Stimulated activated CD4-positive, alpha-beta T cell treated with anti-CD3 and anti-CD28 coated beads, Interleukin-1b, Interleukin-23, amount 100 ng/mL, for 48 hours (primary cell): ENCODE measurements around the gene TTC3.
"Not testable (repeated sequence)": the region's sequence is repeated elsewhere in the genome, so short reads cannot be mapped to it uniquely, and the experiment has no call there.

Experiments
- DNase-seq: peaks from one replicate; pipeline ENCODE4 v3.0.0-alpha.2; 2020

Gene TTC3

DNA sequence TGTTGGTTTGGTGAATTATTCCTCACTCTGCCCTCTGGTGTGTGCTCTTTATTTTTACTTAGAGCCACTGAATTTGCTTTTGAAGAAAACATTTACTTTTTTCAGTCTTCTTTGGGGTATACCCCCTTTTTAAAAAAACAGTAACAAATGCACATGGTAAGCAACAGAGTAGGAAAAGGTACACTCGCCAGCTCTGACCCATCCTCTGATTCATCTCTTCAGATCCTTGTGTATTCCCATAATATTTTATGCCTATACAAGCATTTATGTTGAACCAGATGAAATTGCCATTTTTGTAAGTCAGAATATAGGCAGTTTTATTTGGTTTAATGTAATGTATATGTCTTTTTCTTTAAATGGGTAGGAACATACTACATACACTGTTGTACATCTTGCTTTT is 28.3 kb downstream of the TTC3 start:
- no peak for DNase-seq

DNA sequence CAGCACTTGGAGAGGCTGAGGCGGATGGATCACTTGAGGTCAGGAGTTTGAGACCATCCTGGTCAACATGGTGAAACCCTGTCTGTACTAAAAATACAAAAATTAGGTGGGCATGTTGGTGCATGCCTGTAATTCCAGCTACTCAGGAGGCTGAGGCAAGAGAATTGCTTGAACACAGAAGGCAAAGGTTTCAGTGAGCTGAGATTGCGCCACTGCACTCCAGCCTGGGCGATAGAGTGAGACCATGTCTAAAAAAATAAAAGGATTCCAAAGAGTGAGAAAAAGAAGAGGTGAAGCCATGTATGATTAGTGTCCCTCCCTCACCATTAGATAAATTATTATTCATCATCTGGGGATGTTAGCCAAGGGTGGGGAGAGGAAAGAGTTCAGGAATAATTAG is 29.7 kb downstream of the TTC3 start:
- DNase-seq = not testable (repeated sequence)

DNA sequence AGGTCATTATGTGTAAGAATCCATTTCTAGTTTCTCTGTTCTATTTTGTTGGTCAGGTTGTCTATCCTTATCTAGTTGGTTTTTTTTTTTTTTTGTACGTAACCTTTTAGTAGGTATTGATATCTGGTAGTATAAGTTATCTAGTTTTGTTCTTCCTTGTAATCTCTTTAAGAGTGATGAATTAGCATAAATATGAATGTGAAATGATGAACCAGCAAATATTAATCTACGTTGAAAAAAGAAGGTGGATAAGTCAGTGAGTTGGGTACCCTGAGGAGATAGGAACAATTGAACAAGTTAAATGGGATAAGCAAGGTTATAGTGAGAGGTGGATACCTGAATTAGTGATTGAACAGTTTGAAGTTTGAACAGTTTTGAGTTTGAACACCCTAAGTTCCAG is 33.9 kb downstream of the TTC3 start:
- DNase-seq = no peak

DNA sequence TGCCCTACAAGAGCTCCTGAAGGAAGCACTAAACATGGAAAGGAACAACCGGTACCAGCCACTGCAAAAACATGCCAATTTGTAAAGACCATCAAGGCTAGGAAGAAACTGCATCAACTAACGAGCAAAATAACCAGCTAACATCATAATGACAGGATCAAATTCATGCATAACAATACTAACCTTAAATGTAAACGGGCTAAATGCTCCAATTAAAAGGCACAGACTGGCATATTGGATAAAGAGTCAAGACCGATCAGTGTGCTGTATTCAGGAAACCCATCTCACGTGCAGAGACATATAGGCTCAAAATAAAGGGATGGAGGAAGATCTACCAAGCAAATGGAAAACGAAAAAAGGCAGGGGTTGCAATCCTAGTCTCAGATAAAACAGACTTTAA is 38.0 kb downstream of the TTC3 start:
- not testable (repeated sequence) for DNase-seq

DNA sequence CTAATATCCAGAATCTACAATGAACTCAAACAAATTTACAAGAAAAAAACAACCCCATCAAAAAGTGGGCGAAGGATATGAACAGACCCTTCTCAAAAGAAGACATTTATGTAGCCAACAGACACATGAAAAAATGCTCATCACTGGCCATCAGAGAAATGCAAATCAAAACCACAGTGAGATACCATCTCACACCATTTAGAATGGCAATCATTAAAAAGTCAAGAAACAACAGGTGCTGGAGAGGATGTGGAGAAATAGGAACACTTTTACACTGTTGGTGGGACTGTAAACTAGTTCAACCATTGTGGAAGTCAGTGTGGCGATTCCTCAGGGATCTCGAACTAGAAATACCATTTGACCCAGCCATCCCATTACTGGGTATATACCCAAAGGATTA is 41.2 kb downstream of the TTC3 start:
- DNase-seq = not testable (repeated sequence)

DNA sequence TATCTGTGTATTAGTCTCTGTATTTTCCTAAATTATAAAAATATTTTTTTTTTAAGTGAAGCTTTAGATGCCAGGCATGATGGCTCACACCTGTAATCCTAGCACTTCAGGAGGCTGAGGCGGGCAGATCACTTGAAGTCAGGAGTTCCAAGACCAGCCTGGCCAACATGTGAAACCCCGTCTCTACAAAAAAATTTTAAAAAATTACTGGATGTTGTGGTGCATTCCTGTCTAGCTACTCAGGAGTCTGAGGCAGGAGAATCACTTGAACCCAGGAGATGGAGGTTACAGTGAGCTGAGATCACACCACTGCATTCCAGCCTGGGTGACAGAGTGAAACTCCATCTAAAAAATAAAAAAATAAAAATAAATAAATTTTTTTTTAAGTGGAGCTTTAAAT is 43.4 kb downstream of the TTC3 start:
- not testable (repeated sequence) for DNase-seq

DNA sequence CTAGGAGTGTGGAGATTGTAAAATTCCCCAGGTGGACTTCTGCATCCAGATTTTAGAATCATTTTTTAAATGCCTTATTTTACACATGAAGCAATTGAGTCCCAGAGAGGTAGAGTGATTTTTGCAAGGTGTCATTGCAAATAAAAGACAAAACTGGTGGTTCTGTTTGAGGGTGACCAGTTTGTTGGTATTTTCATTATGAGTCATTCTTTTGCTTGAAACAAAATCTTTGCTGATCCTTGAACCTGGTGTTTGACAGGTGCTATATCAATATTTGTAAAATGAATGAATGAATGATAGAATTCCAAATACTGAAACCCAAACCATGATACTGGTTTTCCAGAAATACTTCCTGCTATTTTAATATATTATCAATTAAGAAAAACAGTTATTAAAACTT is 44.1 kb downstream of the TTC3 start:
- no peak for DNase-seq

DNA sequence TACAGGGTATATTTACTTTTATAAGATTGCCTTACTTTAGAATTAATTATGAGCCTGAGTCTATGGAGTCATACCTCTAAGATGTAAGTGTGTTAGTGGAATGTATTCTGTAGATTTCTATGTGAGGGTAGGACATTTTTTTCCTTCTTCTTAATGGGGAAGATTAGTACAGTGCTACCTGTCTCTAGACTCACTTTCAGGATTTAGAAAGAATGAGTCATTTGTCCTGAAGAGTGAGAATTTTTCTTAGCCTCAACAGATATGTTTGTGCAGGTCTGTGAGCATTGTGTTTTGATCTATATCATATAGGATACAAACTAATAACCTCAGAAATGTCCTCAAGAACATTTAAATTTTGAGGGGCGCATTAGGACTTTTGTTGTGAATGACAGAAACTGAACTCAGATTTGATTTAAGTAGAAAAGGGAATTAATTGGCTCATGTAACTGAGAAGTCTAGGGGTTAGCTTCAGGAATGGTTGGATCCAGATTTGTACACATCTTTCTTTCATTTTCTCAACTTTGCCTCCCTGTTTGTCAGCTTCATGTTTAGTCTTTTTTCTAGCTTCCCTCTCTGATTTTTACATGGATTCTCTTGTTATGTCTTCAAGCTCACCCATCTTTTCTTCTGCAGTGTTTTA is 45.3 kb downstream of the TTC3 start:
- DNase-seq = no peak

DNA sequence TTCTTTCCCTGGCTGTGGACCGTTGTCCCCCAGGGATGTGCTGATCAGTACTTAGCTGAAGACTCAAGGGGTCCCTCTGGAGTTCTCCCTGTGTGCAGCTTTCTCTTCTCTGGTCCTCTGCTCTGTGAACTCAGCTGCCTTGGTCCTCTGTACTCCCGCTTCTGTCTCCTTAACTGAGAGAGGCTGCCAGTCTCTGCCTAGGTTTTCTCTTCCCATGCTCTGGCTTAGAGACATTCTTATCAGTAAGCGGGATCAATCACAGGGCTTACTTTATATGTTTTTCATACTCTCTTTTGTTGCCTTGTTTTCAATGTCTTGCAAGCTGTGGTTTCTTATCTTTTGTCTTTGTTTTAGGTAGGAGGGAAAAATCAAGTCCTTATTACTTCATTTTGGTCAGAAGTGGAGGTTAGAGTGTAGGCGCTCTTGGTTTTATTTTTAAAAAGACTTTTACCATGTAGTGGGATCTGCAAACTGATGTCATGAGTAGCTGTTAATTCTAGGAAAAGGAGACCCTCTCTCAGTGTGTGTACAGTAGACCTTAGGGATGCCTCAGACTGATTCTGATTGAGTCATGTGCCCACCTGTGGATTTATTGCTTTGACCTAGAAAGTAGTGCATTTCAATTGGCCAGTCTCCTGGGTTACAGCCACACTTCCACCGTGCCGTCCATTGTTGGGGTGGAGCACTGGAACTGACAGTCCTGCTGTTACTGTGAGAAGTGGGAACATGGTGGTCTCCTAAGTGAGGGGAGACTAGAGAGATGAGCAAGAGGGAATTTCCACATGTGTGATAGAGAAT is 46.6 kb downstream of the TTC3 start:
- no peak for DNase-seq

DNA sequence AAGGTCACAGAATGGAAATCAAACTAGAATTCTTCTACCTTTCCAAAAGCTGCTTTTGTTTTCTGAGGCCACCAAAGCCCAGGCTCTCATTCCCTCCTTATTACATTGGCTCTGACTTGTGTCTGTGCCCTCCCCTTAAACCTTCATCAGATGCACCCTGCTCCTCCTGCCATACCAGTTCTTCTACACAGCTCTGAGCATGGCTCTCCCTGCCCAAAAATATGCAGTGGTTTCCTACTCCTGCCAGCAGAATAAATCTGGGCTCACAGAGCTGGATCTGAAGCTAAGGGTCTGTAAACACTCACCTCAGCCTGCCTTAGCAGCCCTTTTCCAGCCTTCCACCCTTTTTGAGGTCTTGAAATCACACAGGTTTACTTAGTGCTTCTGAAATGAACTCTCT is 55.0 kb downstream of the TTC3 start:
- DNase-seq = no peak

DNA sequence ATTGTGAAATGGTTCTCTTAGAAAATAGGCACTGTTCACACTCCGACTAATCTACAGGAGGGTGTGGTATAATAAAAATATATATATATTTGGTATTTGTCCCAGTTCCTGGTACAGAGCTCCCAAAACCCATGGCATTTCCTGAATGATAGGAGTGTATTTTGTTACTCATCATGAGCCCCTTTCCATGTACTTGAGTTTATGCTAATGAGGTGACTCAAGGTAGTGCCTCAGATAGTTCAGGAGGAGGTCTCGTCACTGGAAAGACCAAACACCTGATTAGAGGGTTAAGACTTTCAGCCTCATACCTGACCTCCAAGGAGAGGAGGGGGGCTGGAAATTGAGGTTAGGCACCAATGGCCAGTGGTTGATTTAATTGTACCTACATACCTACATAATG is 57.9 kb downstream of the TTC3 start:
- DNase-seq = no peak

DNA sequence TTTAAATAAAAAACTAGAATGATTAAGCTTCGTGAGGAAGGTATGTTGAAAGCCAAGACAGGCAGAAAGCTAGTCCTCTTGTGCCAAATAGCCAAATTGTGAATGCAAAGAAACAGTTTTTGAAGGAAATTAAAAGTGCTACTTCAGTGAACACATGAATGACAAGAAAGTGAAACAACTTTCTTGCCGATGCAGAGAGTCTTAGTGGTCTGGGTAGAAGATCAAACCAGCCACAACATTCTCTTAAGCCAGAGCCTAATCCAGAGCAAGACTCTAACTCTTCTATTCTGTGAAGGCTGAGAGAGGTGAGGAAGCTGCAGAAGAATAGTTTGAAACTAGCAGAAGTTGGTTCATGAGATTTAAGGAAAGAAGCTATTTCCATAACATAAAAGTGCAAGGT is 63.2 kb downstream of the TTC3 start:
- DNase-seq = no peak

DNA sequence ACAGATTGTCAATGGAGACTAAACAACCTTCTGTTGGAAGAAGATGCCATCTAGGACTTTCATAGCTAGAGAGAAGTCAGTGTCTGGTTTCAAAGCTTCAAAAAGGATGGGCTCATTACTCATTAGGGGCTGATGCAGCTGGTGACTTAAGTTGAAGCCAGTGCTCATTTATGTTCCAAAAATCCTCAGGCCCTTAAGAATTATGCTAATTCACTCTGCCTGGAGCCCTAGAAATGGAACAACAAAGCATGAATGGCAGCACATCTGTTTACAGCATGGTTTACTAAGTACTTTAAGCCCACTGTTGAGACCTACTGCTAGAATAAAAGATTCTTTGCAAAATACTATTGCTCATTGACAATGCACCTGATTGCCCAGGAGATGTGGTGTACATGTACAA is 63.7 kb downstream of the TTC3 start:
- DNase-seq = no peak

DNA sequence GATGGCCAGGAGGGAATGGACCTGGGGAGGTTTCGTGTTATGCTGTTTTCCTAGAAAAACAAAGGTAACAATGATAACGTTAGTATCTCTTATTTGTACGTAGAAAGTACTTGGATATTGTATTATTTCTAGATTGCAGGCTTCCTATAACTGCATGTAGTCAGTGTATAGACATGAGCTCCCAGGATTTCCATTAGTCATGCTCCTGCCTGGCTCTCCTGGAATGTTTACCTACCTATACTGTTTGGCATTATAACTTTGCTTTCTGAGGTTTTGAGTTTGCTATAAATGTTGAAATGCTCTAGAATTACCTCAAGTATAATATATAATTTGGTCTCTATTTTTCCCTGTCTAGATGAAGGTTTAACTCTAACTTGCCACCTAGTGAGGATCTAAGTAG is 66.1 kb downstream of the TTC3 start:
- no peak for DNase-seq

DNA sequence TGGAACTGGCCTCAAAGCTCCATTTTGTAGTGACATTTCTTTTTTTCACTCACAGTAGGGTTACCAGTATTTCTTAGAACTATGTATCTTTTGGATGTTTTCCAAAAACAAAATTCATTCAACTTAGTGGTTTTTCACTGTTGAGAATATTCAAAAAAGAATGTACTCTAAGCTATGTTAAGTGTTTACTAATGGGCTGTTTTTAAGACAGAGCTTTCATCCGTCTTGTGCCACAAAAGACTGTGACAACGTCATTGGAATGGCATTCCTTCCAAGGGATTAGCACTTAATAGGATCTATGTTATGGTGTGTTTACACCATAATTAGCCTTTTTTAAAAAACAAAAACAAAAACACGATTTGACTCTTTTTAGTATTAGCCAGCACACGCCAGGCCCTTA is 66.8 kb downstream of the TTC3 start:
- DNase-seq = no peak

DNA sequence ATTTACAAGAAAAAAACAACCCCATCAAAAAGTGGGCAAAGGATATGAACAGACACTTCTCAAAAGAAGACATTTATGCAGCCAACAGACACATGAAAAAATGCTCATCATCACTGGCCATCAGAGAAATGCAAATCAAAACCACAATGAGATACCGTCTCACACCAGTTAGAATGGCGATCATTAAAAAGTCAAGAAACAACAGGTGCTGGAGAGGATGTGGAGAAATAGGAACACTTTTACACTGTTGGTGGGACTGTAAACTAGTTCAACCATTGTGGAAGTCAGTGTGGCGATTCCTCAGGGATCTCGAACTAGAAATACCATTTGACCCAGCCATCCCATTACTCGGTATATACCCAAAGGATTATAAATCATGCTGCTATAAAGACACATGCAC is 70.3 kb downstream of the TTC3 start:
- DNase-seq = not testable (repeated sequence)

DNA sequence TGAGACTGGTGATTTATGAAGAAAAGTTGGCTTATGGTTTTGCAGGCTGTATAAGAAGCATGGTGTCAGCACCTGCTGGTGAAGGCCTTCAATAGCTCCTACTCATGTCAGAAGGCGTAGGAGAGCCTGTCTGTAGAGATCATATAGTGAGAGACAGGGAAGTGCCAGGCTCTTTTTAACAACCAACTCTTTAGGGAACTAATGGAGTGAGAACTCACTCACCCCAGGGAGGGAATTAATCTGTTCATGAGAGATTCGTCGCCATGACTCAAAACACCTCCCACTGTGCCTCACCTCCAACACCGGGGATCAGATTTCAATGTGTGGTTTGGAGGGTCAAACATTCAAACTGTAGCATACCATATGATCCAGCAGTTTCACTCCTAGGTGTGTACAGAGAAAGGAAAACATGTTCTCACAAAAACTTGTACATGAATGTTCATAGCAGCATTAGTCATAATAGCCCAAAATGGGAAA is 72.6 kb downstream of the TTC3 start:
- DNase-seq = no peak

DNA sequence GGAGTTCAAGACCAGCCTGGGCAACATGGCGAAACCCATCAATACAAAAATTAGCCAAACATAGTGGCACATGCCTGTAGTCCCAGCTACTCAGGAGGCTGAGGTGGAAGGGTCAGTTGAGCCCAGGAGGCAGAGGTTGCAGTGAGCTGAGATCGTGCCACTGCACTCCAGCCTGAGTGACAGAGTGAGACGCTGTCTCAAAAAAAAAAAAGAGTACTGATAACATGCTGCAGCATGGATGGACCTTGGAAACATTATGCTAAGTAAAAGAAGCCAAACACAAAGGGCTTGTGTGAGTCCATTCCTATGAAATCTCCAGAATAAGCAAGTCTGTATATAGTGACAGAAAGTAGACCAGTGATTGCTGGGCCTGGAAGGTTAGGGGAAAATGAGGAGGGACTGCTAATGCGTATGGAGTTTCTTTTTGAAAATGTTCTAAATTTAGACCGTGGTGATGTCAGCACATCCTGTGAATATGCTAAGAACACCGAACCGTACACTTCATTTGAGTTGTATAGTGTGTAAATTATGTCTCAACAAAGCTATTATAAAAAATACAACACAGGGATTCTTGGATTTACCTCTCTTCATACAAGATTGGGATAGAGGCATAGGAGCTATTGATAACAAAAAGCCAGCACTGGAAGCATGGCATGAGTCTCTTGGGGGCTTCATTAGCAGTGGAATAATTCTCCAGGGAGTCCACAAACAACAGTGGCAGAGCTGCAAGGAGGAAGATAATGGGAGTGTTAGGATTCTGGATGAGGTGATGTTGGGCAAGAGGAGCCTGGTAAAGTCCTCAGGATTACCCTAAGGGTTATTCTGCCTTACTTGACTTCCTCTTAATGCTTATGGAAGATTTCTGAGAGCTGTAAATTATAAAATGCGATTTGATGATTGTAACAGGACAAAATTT is 73.5 kb downstream of the TTC3 start:
- no peak for DNase-seq

DNA sequence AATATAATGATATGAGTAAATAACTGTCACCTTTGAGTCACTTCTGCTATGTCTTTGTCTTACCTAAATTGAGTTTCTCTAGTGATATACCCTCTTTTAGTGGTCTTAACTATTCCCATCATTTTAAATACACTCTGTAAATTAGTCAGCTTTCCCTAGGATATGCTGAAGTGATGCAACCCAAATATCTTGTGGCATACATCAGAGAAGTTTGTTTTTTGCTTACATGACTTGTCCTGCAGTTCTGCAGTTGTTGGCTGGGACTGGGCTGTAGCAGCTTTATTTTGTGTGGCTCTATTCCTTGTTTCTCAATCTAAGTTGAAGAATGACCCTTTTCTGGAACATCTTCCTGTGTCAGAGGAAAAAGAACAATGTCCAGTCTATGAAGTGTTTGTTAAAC is 76.4 kb downstream of the TTC3 start:
- no peak for DNase-seq

DNA sequence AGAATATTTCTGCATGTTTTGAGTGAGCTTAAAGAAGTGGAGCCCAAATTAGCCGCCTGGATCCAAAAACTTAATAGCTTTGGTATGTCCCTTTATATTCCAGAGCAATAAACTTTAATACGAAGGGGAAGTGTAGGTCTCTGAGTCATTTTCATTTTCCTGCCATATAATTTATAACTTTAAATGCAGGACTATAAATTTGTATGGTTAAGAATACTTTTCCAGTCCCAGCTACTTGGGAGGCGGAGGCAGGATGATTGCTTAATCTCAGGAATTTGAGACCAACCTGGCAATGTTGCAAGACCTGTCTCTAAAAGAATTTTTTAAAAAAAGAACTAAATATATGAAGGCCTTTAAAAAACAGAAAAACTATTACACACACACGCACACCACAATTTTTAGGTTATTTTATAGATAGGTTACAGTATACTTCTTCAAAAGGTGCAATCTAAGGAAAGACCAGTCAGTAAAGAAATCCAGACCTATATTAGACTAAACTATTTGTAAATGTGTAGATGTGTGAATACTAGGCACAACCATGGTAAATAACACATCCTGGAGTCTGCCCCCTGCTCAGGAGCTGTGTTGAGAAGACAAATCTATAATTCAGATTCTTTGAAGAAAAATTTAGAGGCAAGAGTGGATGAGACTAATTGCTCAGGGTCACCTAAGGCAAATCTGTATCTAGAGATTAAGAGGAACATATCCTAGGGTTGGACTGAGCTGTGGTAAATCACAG is 80.3 kb downstream of the TTC3 start:
- no peak for DNase-seq

DNA sequence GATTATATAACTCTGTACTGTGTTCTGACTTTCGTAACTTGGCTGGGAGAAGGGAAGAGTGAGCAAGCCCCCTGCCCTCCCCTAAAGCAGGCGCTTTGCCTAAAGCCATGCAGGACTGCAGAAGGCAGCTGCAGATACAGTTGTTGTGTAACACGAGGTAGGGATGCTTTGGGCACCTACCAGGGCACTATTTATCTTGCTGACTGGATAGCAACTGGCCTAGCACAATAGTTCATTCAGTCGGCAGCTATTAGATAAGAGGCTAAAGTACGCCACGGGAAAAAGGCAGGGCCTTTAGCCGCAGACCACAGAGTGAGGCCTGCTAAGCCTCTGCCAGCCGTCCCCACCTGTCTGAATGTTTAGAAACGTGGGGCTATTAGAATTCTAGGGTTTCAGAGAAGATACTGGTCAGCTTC is 80.9 kb downstream of the TTC3 start:
- DNase-seq = no peak

DNA sequence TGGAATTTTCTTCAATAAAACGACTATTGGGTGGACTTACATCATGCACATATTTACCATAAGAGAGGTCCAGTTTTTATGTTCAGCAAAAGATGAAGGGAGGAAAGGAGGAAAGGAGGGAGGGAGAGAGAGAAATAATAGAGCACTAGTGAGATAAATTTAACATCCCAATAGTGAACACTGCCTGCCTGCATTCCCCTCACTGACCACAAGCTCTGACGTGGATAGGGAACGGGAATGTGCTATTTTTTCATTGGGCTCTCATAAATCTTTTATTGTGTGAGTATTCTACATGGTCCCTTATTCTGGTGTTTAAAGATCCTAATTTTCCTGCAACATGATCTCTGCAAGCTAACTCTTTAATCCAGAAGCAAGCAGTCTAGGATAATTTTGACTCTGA is 82.1 kb downstream of the TTC3 start:
- no peak for DNase-seq

DNA sequence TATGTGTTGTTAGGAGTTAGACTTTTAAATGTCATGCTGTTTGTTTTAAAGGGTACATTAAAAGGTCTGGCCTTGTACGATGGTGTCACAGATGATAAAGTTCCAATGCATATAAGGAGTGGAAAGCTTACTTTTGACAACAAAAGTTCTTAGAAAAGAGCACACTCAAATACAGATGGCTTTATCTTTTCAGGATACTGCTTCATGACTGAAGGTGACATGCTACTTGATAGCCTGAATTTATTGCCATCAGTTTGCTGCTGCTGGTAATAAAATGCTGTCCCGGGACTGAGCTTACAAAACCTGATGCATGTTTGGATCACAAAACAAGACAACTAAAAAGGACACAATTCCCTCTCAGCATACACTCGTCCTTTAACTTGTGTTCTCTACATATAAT is 84.9 kb downstream of the TTC3 start:
- DNase-seq = no peak
